GM18505 (cell line): ENCODE data around the gene ANKS1B.

Experiments used
- ATAC-seq: cut with Tn5 transposase; IDR thresholded peaks from one replicate; pipeline ENCODE4 v1.9.1; 2021; ENCODE audit not compliant: unreplicated experiment
- POLR2A ChIP-seq: IDR thresholded peaks from 4 replicates; pipeline ENCODE4 v1.6.1; 2011; ENCODE audit warnings: borderline replicate concordance; ENCODE audit not compliant: insufficient read depth, insufficient read length; ENCODE audit errors: extremely low read depth

The ANKS1B gene

DNA sequence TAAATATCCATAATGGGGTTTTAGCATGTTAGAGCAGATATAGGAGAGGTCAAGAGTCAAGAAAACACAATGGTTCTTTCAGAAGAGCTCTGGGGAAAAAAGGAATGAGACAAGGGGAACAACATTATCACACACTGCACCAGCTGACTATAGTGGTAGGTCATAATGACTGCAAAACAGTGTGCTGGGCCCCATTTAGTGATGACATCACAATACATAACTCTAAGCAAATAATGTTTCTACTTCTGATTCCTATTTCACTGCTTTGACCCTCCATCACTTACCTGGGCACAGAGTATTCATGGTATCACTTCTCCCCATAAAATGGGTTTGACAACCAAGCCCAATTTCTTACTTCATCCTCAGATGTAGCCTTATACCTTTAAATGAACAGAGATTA lies 275.1 kb downstream of the ANKS1B start:
- TF ChIP-seq POLR2A: no peak
- no peak for ATAC-seq

DNA sequence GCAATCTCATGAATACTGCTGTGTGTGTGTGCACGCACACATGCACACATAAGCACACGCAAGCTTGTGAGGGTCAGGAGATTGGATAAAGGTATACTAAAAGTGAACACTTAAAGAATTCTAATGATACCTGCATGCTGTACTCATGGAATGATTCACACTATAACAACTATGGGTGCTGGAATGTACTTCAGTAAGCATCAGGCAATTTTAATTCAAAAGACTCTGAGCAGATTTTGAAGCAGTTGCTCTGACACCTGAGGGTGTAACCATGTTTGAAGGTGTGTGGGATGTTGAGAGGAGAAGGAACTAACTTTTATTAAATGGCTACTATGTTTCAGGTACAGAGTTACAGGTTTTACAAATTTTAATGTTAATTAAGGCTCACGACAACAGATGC lies 275.6 kb downstream of the ANKS1B start:
- TF ChIP-seq POLR2A: no peak
- ATAC-seq: no peak

DNA sequence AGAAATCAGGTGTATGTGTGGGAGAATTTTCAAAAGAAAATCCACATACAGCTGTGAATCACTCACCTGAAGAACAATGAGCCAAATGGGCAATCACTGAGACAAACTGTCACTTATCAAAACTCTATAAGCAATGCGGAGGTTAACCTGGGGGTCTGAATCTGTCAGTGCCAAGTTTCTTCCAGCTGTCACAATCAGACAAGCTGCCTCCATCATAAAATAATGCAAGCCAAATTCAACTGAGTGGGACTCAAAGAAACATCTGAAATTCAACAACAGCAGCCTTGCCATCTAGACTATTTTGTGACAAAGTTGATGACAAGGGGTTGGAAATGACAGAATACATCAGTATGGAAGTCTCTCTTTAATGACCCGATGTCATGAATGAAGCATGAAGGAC lies 276.9 kb downstream of the ANKS1B start:
- ATAC-seq: no peak
- no peak for TF ChIP-seq POLR2A

DNA sequence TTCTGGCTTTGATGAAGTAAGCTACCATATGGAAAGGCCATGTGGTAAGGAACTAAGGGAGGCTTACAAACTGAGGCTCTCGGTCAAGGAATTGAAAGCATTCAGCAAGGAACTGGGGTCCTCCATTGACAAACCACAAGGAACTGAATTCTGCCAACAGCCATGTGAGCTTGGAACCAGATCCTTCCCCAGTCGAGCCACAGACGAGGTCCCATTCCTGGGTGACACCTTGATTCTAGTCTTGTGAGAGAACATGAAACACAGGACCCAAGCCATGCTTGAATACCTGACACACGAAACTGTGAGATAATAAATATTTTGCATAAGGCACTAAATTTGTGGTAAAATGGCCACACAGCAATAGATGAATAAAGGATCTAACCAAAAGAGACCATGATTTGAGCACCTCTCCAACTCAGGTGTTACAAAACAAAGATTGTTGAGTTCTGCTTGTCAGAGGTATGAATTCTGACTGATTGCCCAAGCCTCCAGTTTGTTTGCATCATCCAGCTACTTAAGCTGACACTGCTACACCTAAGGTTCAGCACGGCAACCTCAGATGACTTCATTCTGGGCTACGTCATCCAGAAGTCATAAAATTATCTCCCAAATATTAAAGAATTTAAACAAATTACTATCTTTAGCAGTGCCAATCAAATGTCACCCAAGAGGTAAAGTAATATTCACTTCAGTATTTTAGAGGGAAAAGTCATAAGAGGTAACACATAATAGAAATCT lies 277.8 kb downstream of the ANKS1B start:
- no peak for TF ChIP-seq POLR2A

DNA sequence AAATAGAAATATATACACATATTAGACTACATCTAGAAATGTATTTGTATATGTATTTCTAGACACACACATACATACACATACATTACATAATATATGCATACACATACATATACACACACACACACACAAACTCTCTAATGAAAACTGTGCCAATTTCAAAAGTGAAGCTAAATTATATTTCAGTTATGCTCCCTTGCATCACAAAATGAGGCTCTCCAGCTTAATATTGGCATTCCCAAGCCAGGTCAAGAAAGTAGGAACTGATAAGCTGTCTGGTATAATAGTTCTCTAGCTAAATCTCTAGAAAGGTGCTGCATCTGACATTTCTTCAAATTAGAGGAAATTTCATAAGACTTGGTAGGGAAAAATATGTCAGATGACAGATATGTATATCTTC lies 280.3 kb downstream of the ANKS1B start:
- ATAC-seq: no peak
- TF ChIP-seq POLR2A: no peak

More for the DNA sequence above, 277.8 kb downstream of the ANKS1B start:
- ATAC-seq: no peak

DNA sequence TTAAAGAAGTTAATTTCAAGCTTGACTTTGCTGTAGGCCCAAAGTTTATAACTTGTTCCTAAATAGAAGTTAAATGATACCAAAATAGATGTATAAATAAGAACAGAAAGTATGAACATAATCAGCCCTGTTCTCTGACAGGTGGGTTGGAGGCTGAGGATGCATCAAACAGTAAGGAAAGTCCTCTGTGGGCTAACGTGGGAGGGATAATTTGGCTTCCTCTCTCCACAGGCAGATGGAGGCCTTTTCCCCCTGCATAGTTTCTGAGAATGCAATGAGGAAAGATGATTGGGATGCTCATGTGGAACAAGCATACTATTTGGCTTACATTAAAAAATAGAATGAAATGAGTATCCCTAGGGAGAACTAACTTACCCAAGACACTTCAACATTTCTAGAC lies 280.7 kb downstream of the ANKS1B start:
- no peak for TF ChIP-seq POLR2A
- ATAC-seq: no peak

DNA sequence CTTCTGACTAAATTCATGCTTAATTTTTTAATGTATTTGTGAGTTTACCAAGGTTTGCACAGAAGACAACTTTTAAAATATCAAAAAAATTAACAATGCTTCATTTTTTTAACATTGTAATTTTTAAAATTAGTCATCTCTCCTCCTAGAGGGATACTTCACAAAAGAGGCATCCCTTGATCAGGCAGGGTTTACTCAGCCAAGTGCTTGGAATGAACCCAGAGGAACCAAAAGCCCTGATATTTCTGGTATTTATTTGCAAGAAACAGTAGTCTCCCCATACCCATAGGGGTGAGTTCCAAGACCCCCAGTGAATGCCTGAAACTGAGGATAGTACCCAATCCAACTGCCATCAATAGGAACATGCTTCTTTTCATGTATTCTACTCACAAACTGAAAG lies 284.7 kb downstream of the ANKS1B start:
- no peak for ATAC-seq
- TF ChIP-seq POLR2A: no peak

DNA sequence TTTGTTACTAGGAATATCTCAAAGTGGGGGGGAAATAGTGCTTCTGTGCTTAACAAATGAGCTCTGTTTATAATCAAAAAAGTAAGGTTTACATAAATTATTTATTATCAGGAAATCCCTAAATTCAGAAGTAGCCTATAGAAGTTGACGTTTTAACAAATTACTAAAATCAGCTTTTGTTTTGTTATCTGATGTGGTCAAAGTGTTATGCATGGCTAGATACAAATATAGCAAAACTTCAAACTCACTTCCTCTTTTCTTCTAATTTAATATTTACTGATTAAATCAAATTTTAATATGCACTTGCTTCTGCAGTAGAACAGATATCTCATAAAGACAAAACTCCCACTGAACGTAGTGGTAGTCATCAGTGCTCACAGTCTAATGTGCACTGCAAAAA lies 289.7 kb downstream of the ANKS1B start:
- ATAC-seq: no peak

DNA sequence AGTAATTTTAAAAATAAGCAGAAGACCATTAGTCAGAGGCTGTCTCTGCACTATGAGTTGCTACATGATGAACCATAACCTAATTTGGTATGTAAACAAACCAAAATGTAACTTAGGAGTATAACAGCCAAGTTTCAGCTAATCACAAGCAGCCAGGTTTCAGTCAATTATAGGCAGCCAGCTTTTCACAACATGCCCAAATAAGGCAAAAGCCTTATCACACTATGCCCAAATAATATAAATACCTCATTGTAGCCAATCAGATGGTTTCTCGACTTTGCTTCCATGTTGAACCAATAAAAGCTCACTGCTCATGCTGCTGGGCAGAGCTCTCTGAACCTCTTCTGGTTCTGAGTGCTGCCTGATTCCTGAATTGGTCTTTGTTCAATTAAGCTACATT lies 298.6 kb downstream of the ANKS1B start:
- ATAC-seq: no peak

More for the DNA sequence above, 289.7 kb downstream of the ANKS1B start:
- TF ChIP-seq POLR2A: no peak

DNA sequence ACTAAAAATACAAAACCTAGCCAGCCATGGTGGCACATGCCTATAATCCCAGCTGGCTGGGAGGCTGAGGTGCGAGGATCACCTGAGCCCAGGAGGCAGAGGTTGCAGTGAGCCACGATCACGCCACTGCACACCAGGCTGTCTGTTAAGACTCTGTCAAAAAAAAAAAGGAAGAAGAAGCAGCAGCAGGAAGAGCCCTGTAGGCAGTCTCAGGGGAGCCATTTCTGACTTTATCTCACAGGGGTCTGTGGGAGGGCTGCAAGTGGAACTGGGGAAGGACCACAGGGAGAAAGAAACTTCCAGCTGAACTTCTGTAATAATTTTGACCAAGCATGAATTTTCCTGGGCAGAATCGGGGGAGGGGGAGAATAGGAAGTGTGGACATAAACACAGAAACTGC lies 304.5 kb downstream of the ANKS1B start:
- no peak for ATAC-seq
- no peak for TF ChIP-seq POLR2A

More for the DNA sequence above, 298.6 kb downstream of the ANKS1B start:
- no peak for TF ChIP-seq POLR2A

DNA sequence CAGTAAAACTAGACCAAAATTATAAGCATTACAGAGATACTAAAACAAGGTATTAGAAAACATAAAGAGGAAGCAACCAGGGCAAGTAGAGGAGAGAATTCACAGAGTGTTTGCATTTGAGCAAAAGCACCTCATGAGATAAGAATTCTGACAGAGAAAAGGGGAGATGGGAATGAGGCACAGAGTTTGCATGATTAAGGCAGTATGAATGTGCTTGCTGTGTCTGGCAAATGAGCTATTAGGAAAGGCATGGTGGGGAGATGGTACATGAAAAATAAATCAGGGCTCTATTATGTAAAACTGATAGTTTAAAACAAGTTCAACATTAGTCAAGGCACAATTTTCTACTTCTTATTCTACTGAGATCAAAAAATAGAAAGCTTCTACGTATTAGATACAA lies 314.1 kb downstream of the ANKS1B start:
- ATAC-seq: no peak
- TF ChIP-seq POLR2A: no peak

DNA sequence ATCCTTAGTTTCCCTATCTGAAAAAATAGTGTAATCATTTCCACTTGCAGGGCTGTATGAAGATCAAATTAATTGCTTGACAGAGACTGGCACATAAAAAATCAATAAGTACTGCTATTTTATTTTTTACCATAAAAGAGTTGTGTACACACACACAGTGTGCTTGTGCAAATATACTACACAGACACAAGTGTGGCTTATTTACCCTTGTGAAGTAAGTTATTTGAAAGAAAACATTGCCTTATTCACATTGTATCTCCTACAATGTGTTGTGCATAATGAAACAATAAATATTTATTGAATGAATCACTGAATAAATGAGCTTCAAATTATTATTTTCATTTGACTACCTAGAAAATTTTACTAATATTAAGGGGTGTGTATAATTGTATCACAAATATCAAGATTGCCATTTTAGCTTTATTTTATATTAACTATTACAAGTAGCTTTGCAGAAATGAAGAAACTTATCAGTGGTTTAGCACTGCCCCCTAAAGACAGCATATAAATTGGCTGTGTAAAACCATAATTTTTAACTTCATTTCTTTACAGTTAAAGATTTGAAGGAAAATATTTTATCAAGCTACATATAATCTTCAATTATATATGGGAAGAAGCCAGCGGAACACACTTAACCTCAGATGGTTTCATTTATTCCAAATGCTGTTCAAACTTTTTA lies 325.9 kb downstream of the ANKS1B start:
- ATAC-seq: no peak

DNA sequence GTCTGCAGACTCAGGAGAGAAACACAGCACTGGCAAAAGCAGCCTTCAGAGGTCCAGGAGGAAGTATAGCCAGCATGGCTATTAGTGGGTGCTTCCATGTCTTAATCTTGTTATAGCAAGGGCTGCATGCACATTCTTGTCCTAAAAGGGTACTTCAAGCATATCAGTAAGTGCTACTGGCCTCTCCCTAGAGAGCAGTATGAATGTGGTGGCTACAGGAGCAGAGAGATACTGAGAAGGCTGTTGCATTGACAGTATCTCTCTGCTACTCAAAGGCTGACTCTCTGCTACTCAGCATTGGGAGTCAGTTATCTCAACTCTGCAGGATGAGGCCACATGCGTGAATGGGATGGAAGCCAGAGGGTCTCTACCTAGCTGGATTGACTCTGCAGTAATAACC lies 335.2 kb downstream of the ANKS1B start:
- ATAC-seq: no peak

More for the DNA sequence above, 325.9 kb downstream of the ANKS1B start:
- TF ChIP-seq POLR2A: no peak

DNA sequence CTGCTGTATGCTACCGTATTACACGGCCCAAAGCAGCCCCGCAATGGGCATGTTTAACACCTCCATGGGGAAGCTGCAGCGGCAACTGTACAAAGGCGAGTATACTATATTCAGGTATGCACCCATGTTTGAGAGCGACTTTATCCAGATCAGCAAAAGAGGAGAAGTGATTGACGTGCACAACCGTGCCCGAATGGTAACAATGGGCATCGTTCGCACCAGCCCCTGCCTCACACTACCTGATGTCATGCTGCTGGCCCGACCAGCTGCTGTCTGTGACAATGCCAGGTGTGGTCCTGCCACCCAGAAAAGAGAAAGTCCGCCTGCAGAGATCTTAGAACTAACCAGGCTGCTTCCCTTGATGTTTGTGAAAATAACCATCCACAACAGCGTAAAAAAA lies 336.6 kb downstream of the ANKS1B start:
- no peak for ATAC-seq
- TF ChIP-seq POLR2A: no peak

More for the DNA sequence above, 335.2 kb downstream of the ANKS1B start:
- TF ChIP-seq POLR2A: no peak

DNA sequence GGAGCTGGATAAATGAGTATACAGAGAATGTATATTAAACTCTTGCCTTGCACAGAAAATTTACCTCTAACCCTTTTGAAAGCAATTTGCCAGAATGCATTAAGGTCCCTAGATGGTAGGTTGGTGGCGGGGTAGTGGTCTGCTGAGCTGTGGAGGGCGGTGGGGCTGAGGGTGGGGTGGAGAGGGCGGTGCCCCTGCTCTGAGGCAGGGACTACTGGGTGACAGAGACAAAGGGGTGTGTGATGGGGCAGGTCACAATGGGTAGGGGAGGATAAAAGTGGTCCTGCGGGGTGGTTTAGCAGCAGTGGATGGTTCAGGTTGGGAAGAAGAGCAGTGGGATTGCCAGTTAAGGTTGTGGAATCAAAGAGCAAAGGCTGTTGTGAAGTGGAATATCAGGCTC lies 337.3 kb downstream of the ANKS1B start, which contains the start of gene GARIN6:
TSS of gene GARIN6 (plus strand) at position 301 of the 400 bp plus-strand sequence. CDS start 422 bp downstream, outside the sequence.
- ATAC-seq: no peak
- no peak for TF ChIP-seq POLR2A

DNA sequence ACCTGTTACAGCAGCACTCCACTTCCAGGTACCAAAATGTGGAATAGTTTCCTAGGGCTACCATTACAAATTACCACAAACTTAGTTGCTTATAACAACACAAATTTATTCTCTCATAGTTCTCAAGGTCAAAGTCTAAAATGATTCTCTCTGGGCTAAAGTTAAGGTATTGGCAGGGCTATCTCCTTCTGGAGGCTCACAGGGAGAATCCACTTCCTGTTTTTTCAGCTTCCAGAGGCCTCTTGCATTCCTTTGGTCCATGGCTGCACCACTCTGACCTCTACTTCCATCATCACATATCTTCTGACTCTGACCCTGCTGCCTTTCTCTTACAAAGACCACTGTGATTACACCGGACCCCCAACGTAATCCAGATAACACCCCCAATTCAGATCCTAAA lies 340.1 kb downstream of the ANKS1B start:
- ATAC-seq: no peak

More for the DNA sequence above, 340.1 kb downstream of the ANKS1B start:
- no peak for TF ChIP-seq POLR2A
